Measurements from ENCODE around the gene SLC38A7. TPM values are rescaled to one million over a fixed set of nuclear protein-coding genes. Genes with fewer than 3 reads are reported as not detected.

SLC38A7 gene
- total RNA-seq (2014; rRNA removed), result 4.0 and 7.3 TPM in 2 replicates
- Bru-seq, nascent RNA, result percentile 64 among the genes with signal in this experiment
- percentile 69 among the genes with signal in this experiment for BruChase-seq, experiment 1, labeled RNA remaining after a 6-hour chase
- percentile 73 among the genes with signal in this experiment for BruChase-seq, experiment 2, labeled RNA remaining after a 2-hour chase
- long read RNA-seq, full-length matches to known transcripts, result 25 of 57 reads
- long read RNA-seq, partial matches to known transcripts, result 8 of 57 reads
- long read RNA-seq, other reads (novel, unspliced or antisense), result 24 of 57 reads

DNA sequence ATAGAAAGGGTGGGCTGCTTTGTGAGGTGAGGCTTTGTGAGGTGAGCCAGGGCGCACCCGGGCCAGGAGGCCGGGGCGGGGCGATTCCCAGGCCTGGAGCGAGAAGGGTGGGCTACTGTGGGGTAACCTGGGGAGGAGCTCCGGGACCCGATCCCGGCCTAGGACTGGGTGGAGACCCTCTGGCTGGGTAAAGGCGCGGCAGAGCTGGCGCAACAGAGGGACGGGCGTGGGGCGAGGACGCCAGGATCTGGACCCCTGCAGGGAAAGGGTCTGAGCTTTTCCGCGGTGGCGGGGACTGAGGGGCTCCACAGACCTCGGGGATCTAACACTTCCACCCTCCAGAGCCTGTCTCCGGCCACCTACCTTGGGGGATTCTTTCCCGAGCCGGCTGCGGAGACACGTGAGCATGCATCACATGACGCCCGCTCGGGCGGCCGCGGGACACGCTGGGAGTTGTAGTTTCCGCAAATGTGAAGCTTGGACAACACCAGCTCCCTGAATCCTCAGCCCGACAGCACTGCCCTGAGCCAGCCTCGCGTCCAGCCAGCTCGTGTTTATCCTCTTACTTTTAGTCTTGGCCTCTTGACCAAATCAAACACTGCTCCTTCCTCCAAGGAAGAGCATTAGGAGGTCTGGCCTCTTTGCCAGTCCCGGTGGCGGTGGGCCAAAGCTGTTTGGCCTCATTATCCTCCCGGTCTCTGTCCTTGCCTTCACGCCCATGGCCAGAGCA, at the start of gene SLC38A7:
SLC38A7 (minus strand) TSS at position 417 of the 730 bp plus-strand sequence. CDS start 4,644 bp downstream, outside the sequence.
- H3K9ac ChIP-seq (ENCODE audit: low read length), result peak within 1 kb of the TSS; percentile 75
- TSS peak; percentile 58 for BruUV-seq (replicated peaks)
- peak within 1 kb of the TSS; percentile 78 for H3K4me3 ChIP-seq (ENCODE audit: low read length)
- H2AFZ ChIP-seq (ENCODE audit: low read length), result peak within 1 kb of the TSS; percentile 90
- H3K27me3 ChIP-seq (ENCODE audit: low read length), result no peaks in the 10 kb centered on the region
- H3K79me2 ChIP-seq (ENCODE audit: low read length), result peaks cover 6% of the 10 kb centered on the region
- no peaks in the 10 kb centered on the region for H3F3A ChIP-seq (ENCODE audit: low read length, unreplicated experiment)
- 0 out of 2 replicates have a peak within 1 kb of the TSS, but pooled peaks have one; percentile 2 for H3K27ac ChIP-seq (ENCODE audit: low read length)
- H3K36me3 ChIP-seq (ENCODE audit: low read depth, low read length), result no peaks in the 10 kb centered on the region
- peak within 1 kb of the TSS; percentile 91 for H3K4me2 ChIP-seq (ENCODE audit: low read length)
- H4K20me1 ChIP-seq (ENCODE audit: low read length), result no peaks in the 10 kb centered on the region
- no peaks in the 10 kb centered on the region for H3K9me2 ChIP-seq (replicated peaks; ENCODE audit: low read length)
- TF ChIP-seq EZH2phosphoT487 (IDR thresholded peaks at IDR 0.05; ENCODE audit: borderline replicate concordance, low read length), result no peak
- TF ChIP-seq EZH2 (IDR thresholded peaks at IDR 0.05; ENCODE audit: low read length, unreplicated experiment), result no peak
- TF ChIP-seq, protein P1, sequence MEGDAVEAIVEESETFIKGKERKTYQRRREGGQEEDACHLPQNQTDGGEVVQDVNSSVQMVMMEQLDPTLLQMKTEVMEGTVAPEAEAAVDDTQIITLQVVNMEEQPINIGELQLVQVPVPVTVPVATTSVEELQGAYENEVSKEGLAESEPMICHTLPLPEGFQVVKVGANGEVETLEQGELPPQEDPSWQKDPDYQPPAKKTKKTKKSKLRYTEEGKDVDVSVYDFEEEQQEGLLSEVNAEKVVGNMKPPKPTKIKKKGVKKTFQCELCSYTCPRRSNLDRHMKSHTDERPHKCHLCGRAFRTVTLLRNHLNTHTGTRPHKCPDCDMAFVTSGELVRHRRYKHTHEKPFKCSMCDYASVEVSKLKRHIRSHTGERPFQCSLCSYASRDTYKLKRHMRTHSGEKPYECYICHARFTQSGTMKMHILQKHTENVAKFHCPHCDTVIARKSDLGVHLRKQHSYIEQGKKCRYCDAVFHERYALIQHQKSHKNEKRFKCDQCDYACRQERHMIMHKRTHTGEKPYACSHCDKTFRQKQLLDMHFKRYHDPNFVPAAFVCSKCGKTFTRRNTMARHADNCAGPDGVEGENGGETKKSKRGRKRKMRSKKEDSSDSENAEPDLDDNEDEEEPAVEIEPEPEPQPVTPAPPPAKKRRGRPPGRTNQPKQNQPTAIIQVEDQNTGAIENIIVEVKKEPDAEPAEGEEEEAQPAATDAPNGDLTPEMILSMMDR (conservative IDR thresholded peaks at IDR 0.05; ENCODE audit: low read depth, low read length), result no peak
- H3K4me1 ChIP-seq (ENCODE audit: insufficient read depth, low read length), result peaks cover 14% of the 10 kb centered on the region
- intact Hi-C loops (cut with micrococcal nuclease), result loop anchor here (10.0 kb wide), 1 partner anchor 50 kb away; the partner anchor contains the start of gene GOT2
- DNase-seq, result peak; percentile 73
- ChIA-PET POLR2A (ENCODE audit: unreplicated experiment) (no interaction called here), CTCF (interaction anchor here (0.8 to 1.9 kb wide), 2 partner anchors 23 to 72 kb away, joined by 3 to 11 read pairs; no protein-coding TSS in a partner anchor)
- peak; percentile 99 for ATAC-seq
- no peaks in the 10 kb centered on the region for H3K9me3 ChIP-seq (ENCODE audit: low read length)

DNA sequence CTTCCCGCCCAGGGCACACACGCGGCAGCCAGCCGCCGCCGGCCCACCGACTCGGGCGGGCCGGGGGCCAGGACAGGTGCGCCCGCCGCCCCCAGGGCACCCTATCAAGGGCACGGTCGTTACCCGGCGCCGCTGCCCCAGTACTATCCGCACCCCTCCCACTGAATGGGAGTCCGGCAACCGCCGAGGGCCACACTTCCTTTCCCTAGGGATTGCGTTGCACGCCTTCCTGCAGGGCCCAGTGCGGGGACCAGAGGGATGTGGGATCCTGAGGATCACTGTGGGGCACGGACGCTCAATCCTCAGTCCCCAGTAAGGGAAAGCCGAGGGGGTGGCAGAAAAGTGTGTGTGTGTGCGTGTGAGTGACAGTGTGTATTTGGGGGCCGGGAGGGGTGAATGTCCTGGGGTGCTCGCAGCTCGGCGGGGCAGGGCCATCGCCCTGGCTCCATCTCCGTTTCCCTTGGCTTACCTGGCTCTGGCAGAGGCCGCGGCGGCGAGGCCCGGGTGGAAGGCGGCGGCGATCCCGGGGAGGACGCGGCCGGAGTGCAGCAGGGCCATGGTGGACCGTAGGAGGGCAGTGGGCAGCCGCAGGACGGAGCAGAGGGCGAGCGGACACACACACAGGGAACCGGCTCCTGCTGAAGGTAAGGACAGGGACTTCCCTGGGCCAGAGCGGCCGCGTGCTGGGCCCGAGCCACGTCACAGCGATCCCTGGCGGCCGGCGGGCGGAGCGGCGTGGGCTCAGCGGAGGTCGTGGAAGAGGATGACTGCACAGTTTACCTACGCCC, 49.3 kb upstream of the SLC38A7 start, which contains the start of gene GOT2:
GOT2 (minus strand) TSS at position 646 of the 788 bp plus-strand sequence; CDS start at position 558, 88 bp downstream.
- Histone ChIP-seq H3K4me3 (ENCODE audit: low read length) (peak within 1 kb of the TSS; percentile 85), H3K27me3 (ENCODE audit: low read length) (no peaks in the 10 kb centered on the region), H4K20me1 (ENCODE audit: low read length) (peaks cover 22% of the 10 kb centered on the region; the same call in 1 of the 2 replicates), H3K9me3 (ENCODE audit: low read length) (no peaks in the 10 kb centered on the region), H2AFZ (ENCODE audit: low read length) (peak within 1 kb of the TSS; percentile 79), H3K4me1 (ENCODE audit: insufficient read depth, low read length) (peaks cover 10% of the 10 kb centered on the region), H3K9ac (ENCODE audit: low read length) (peak within 1 kb of the TSS; percentile 91), H3K79me2 (ENCODE audit: low read length) (peaks cover 53% of the 10 kb centered on the region), H3K36me3 (ENCODE audit: low read depth, low read length) (no peaks in the 10 kb centered on the region; the same call in 1 of the 2 replicates), H3K4me2 (ENCODE audit: low read length) (peak within 1 kb of the TSS; percentile 94), H3K9me2 (replicated peaks; ENCODE audit: low read length) (no peaks in the 10 kb centered on the region), H3F3A (ENCODE audit: low read length, unreplicated experiment) (no peaks in the 10 kb centered on the region), H3K27ac (ENCODE audit: low read length) (peak within 1 kb of the TSS; percentile 58)
- TF ChIP-seq EZH2phosphoT487 (IDR thresholded peaks at IDR 0.05; ENCODE audit: borderline replicate concordance, low read length), result no peak
- no peak for TF ChIP-seq EZH2 (IDR thresholded peaks at IDR 0.05; ENCODE audit: low read length, unreplicated experiment)
- TF ChIP-seq, protein P1 (conservative IDR thresholded peaks at IDR 0.05; ENCODE audit: low read depth, low read length), result peak; percentile 80
- no TSS peak for BruUV-seq (replicated peaks)
- peak; percentile 95 for ATAC-seq
- intact Hi-C loops (cut with micrococcal nuclease), result loop anchor here (10.0 kb wide), 1 partner anchor 49 kb away; the partner anchor contains the start of gene SLC38A7
- POLR2A ChIA-PET (ENCODE audit: unreplicated experiment), result no interaction called here
- DNase-seq, result peak; percentile 82
- CTCF ChIA-PET, result no interaction called here
